ENCODE measurements around the gene NCKAP5.

Gene NCKAP5

GRCh38 chr2:133421516-133422324, 146.5 kb downstream of the NCKAP5 start:
- DNase-seq (ENCODE audit: low read depth): no peak

DNA sequence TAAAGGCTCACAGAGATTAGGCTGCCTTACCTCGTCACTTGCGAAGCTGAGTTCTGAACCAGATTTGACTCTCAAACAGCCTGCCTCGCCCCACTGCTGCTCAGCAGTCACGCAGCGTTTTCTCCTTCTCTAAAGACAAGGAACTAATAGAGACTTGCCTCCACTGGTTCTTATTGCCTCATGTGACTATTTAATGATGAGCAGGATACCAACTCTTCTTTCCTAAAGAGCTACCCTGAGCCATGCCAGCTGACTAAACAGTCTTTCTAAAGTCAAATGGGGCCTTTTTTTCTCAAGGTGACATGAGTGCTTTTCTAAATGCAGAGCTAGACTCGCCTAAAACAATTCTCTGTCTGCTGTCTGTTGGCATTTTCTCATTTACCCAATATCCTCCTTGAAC, 147.5 kb downstream of the NCKAP5 start:
- DNase-seq (ENCODE audit: low read depth): no peak

GRCh38 chr2:133418671-133419070, 149.6 kb downstream of the NCKAP5 start:
- DNase-seq (ENCODE audit: low read depth): no peak

DNA sequence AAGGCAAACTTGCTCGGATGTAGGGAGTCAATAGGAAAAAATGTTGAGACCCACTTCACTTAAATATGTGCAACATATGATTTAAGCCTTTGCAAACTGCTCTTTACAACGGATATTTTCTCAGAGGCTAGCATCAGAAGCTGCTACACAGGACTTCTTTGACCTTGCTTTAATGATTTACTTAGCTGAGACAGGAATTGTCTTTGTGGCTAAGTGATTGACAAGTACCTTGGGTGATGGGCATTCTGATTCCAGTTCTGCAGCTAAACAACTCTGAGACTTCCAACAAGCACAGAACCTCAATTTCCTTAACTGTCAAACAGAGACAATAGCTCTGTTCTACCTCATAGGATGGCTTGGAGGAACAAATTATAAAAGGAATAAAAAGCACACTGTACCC, 150.2 kb downstream of the NCKAP5 start:
- no peak for DNase-seq (ENCODE audit: low read depth)

GRCh38 chr2:133417415-133417814, 150.8 kb downstream of the NCKAP5 start:
- DNase-seq (ENCODE audit: low read depth): no peak

DNA sequence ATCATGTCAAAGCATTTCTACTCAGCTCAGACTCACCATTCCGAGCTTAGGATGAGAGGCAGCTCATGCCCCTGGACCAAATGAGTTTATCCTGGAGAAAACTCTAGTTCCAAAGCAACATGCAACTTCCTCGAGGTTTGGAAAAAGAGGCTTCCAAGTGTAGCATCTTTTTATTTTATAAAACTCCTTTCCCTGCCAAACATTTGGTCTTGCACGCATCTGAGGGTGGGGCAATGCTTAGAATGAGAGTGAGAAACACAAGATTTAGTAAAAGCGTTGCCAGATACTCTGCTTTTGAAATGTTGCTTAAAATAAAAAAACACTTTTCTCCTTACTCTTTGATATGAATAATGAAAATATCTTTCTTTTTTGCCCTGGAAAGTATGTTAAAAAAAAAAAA, 151.5 kb downstream of the NCKAP5 start:
- no peak for DNase-seq (ENCODE audit: low read depth)

DNA sequence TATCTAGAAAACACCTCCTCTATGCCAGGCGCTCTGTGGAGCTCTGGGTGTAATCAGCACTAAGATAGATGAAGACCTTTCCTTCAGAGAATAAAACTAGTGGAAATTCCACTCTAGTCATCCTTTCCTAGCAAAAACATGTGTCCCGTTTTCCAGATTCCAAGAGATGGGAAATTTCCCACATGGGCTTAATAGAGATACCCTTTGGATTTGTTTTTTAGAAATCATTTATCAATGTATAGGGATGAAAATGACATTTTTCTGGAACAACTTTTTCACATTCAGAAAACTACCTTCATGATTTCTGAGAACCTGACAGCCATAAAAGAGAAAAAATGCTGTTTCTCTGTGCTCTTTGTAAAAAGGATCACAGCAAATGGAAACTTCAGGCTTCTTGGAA, 152.1 kb downstream of the NCKAP5 start:
- DNase-seq (ENCODE audit: low read depth): no peak

- DNase-seq (ENCODE audit: low read depth): no peak
Observed at GRCh38 chr2:133415210-133415876, 152.9 kb downstream of the NCKAP5 start.

- DNase-seq (ENCODE audit: low read depth): no peak
Observed at GRCh38 chr2:133414486-133415209, 153.6 kb downstream of the NCKAP5 start.

GRCh38 chr2:133413863-133414262, 154.4 kb downstream of the NCKAP5 start:
- DNase-seq (ENCODE audit: low read depth): no peak

- no peak for DNase-seq (ENCODE audit: low read depth)
Observed at GRCh38 chr2:133412694-133413093, 155.6 kb downstream of the NCKAP5 start.

DNA sequence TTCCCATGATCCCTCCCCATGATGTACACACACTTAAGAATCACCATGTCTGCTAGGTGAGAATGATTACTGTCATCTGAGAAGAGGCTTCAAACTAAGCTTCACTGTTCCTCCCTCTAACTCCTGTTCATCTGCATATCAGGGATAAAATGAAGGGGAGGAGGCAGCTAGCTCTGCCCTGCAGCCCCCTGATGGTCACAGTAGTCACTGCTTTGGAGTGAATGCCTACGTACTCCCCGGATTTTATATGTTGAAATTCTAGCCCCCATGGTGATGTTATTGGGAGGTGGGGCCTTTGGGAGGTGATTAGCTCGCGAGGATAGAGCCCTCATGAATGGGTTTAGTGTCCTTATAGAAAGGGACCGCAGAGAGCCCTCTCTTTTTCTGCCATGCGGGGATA, 156.4 kb downstream of the NCKAP5 start:
- DNase-seq (ENCODE audit: low read depth): no peak

- no peak for DNase-seq (ENCODE audit: low read depth)
Observed at GRCh38 chr2:133411101-133411500, 157.2 kb downstream of the NCKAP5 start.

DNA sequence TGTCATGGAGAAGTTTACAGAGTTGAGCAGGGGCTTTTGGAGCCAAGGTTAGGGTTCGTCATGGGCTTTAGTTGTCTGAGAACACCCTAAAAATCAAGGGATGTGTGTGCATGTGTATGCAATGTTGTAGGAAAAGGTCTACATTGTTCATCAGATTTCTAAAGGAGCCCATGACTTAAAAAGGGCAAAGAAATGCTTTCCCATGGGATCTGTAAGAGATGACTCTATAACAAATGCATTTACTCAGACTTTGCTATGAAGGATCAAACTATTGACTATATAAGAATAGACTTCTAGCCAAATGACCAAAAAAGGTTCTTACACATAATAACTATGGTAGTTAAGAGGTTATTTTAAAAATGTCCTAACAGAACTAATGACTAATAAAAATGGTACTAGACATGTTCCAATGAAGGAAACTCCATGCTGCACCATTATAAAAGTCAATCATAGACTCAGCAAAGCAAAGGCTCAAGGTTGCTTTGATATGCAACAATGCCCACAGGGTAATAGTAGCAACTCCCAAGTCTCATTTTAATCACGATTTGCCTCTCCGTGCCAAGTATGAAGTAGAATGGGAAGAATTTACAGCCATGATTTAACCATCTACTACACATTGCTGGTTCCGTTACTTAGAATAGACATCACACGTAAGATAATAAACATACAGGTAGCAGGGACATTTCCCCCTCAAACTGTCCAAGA, 158.5 kb downstream of the NCKAP5 start:
- no peak for DNase-seq (ENCODE audit: low read depth)

DNA sequence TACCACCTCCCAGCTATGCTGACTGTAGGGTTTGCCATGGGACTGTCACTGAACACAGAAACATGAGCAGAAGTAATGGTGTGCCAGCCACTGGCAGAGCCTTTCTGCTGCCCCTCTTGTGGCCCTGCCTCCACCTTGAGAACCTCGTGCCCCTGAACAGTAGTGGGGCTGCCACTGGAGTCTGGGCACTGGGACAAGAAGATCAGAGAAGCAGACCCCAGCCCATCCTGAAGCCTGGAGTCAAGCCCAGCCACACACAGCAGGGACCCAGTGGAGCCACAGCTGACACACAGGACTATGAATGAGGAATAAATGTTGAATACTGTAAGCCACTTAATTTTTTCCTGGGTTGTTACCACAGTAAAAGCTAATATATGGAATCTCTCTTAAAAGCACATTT, 159.6 kb downstream of the NCKAP5 start:
- DNase-seq (ENCODE audit: low read depth): no peak

DNA sequence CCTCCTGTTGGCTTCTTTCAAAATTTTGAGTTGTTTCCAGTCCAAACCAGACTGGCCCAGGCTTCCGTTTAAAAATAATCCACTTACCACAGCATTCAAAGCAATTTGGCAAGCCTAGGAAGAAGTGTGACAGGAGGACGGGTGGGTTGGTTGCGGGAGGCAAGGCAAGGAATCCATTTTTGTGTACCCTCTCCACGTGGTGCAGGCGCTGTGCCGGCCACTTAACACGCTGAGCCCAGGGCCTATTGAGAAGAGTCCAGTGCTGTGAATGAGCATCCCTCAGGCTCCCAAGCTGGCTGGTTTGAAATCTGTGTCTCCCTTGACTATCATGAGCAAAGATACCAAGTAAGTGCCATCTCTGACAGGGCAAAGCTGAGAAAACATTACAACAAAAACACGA, 160.9 kb downstream of the NCKAP5 start:
- no peak for DNase-seq (ENCODE audit: low read depth)

DNA sequence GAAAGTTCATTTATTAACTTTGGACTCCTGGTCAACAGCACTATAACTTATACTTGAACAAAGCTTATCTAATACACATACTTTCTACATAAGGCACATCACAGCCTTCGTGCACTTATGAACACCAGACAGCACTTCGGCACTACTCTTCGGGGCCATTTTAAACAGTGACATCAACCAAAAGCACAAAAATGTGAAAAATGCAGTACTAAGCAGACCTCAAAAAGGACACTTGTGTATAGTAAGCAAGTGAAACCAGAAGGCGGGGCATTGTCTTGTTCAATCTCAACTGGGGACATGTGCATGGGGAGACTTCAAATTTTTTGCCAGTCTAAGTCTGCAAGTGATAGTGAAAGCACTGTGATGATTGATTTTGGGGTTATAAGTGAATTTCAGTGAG, 163.0 kb downstream of the NCKAP5 start:
- DNase-seq (ENCODE audit: low read depth): no peak

DNA sequence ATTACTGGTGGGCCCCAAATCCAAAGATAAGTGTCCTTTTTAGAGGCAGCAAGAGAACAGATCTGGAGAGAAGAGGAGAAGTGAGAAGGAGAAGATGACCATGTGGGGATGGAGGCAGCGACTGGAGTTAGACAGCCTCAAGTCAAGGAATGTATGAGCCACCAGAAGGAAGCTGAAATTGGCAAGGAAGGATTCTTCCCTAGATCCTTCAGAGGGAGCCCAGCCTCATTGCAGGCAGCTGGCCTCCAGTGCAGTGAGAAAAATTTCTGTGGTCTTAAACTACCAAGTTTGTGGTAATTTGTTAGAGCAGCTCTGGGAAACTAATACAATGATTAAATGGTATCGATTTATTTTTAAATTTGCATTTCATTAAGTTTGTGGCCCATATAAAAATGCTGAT, 167.9 kb downstream of the NCKAP5 start:
- no peak for DNase-seq (ENCODE audit: low read depth)

- DNase-seq (ENCODE audit: low read depth): no peak
Observed at GRCh38 chr2:133393895-133394294, 174.4 kb downstream of the NCKAP5 start.

- DNase-seq (ENCODE audit: low read depth): no peak
Observed at GRCh38 chr2:133390156-133390555, 178.1 kb downstream of the NCKAP5 start.

DNA sequence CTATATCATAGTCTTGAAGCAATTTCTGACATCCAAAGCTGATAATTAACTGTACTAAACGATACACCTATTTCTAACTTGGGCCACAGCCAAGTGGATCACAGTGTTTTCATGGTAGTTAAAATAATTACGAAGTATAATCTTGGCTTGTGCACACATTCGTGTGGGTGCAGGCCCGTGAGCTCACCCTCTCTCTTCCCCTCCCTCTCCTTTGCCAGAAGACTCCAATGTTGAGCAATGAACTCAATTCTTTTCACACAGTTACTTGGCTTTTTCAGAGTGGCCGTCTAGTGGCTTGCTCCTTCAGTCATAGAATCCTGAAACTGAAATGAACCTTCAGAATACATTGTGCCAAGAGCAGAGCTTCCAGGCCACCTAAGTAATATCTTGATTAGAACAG, 178.7 kb downstream of the NCKAP5 start:
- no peak for DNase-seq (ENCODE audit: low read depth)

DNA sequence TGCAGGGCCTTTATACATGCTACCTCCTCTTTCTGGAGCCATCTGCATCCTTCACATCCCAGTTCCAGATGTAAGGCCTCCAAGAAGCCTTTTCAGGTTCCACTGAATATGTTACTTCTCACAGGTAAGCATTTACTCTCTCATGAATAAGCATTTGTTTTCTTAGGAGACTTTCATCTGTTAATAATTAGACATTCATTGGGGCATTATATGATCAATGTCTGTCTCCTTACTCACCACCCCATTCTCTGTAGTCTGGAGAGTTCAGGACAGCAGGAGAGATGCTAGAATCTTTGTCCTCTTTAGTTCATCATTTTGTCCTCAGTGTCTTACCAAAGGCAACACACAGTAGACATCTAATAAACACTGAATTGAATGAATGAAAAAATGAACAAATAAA, 185.7 kb downstream of the NCKAP5 start:
- DNase-seq (ENCODE audit: low read depth): no peak

Data from CMK (cell line).